HepG2 (cell line): ENCODE results near the gene SBK3. TPM values are rescaled to one million over a fixed set of nuclear protein-coding genes. Genes with fewer than 3 reads are reported as not detected.

Experiments used
- ATAC-seq: fragments of 200-7000 bp; cut with Tn5 transposase; 3 replicates; pipeline ENCODE4 v1.9.1; 2020; ENCODE audit warnings: mild to moderate bottlenecking, moderate library complexity
- BruUV-seq: library from RNA; stranded (reverse); fragments of 400-500 nt; replicated peaks from 2 replicates; lab custom pipeline; 2021; lab: Mats Ljungman, UMichigan
- CTCF ChIA-PET: fragments of 300-600 bp; formaldehyde crosslinking; extraction: SDS; loops from one replicate; lab custom pipeline; 2021; ENCODE audit warnings: low total read pairs, inconsistent platforms, low intra/inter-chr PET ratio; lab: Yijun Ruan, JAX
- POLR2A ChIA-PET: fragments of 350-600 bp; sonication (Branson Sonifier 250); formaldehyde crosslinking; loops from one replicate; lab custom pipeline; 2020; ENCODE audit warnings: antibody characterized with exemption, inconsistent platforms; lab: Yijun Ruan, JAX
- DNase-seq: peaks from one replicate; pipeline ENCODE4 v3.0.0-alpha.2; 2015; ENCODE audit warnings: low spot score
- FAIRE-seq: peaks from 3 replicates; lab custom pipeline; 2011; peaks lifted over from hg19 to GRCh38; lab: Jason Lieb, UNC
- H2AFZ ChIP-seq: one replicate; pipeline ENCODE4 v1.6.1; 2011; ENCODE audit warnings: low read length, inconsistent platforms
- H3K27ac ChIP-seq: fragments of 300-600 bp; 3 replicates; pipeline ENCODE4 v1.8.0; 2011; ENCODE audit warnings: mixed run types, mild to moderate bottlenecking, mixed read lengths, low read length, inconsistent platforms; ENCODE audit not compliant: insufficient read depth; ENCODE audit errors: extremely low read length
- H3K27me3 ChIP-seq, 2 experiments: fragments of 200-600 bp in 1 of 2; 2 replicates in 1 of 2; 3 replicates in 1 of 2; pipeline versions ENCODE4 v1.6.0 to v1.8.0; 2011; ENCODE audit warnings: low read length in 2 of 2, mild to moderate bottlenecking in 2 of 2, moderate library complexity in 2 of 2, inconsistent platforms in 1 of 2; ENCODE audit not compliant: insufficient read depth in 2 of 2, control insufficient read depth in 1 of 2
- H3K36me3 ChIP-seq, 2 experiments: fragments of 200-600 bp in 1 of 2; replicated peaks in 1 of 2; 2 replicates in 1 of 2; 3 replicates in 1 of 2; pipeline versions ENCODE4 v1.5.1 to v1.8.0; 2011; ENCODE audit warnings: low read length in 2 of 2, inconsistent platforms in 1 of 2; ENCODE audit not compliant: insufficient read depth in 2 of 2, control insufficient read depth in 1 of 2
- H3K4me1 ChIP-seq: 2 replicates; pipeline ENCODE4 v1.5.1; 2012; ENCODE audit warnings: low read length, inconsistent platforms; ENCODE audit not compliant: insufficient read depth
- H3K4me2 ChIP-seq: 2 replicates; pipeline ENCODE4 v1.6.0; 2011; ENCODE audit warnings: low read depth, low read length, inconsistent platforms
- H3K4me3 ChIP-seq, 3 experiments: fragments of 200-600 bp in 1 of 3; sonication (generic), shearing (Covaris generic) in 1 of 3; replicated peaks in 1 of 3; 2 replicates each; pipeline ENCODE4 v1.5.1; 2011 to 2016; ENCODE audit warnings: low read length in 3 of 3, inconsistent platforms in 2 of 3, low read depth in 2 of 3, mild to moderate bottlenecking in 2 of 3, control low read depth in 1 of 3, mixed read lengths in 1 of 3; ENCODE audit not compliant: insufficient read depth in 1 of 3
- H3K79me2 ChIP-seq: one replicate; pipeline ENCODE4 v1.6.1; 2011; ENCODE audit warnings: low read length, inconsistent platforms; ENCODE audit not compliant: insufficient read depth
- H3K9ac ChIP-seq: 2 replicates; pipeline ENCODE4 v1.6.0; 2011; ENCODE audit warnings: mild to moderate bottlenecking, low read depth, low read length, inconsistent platforms; ENCODE audit not compliant: insufficient read depth
- H3K9me3 ChIP-seq: 2 replicates; pipeline ENCODE4 v1.5.1; 2012; ENCODE audit warnings: mild to moderate bottlenecking, low read length
- H4K20me1 ChIP-seq: 2 replicates; pipeline ENCODE4 v1.6.0; 2011; ENCODE audit warnings: inconsistent platforms, mild to moderate bottlenecking, low read length, moderate library complexity; ENCODE audit not compliant: insufficient read depth
- ARID4A ChIP-seq: sonication (generic); formaldehyde crosslinking; IDR thresholded peaks from 2 replicates; pipeline ENCODE4 v1.5.0; 2020; ENCODE audit warnings: mild to moderate bottlenecking, missing genetic modification reagents, borderline replicate concordance
- KDM3A ChIP-seq: IDR thresholded peaks from 2 replicates; pipeline ENCODE4 v1.6.1; 2018; ENCODE audit warnings: low read depth, missing compliant biosample characterization
- SKIL ChIP-seq: sonication (generic); formaldehyde crosslinking; IDR thresholded peaks from 2 replicates; pipeline ENCODE4 v1.8.0; 2022; ENCODE audit warnings: missing genetic modification reagents, mild to moderate bottlenecking, moderate library complexity, borderline replicate concordance
- TCF7 ChIP-seq: sonication (generic); IDR thresholded peaks from 2 replicates; pipeline ENCODE4 v1.6.1; 2016; ENCODE audit warnings: antibody characterized with exemption, low read depth
- TIGD3 ChIP-seq: sonication (generic); formaldehyde crosslinking; IDR thresholded peaks from 2 replicates; pipeline ENCODE4 v1.5.1; 2020; ENCODE audit warnings: mild to moderate bottlenecking, missing genetic modification reagents, borderline replicate concordance
- ZGPAT ChIP-seq: IDR thresholded peaks from 2 replicates; pipeline ENCODE4 v1.6.1; 2016; ENCODE audit warnings: mild to moderate bottlenecking
- ZNF234 ChIP-seq: sonication (generic); formaldehyde crosslinking; conservative IDR thresholded peaks from 2 replicates; pipeline ENCODE4 v1.5.1; 2020; ENCODE audit warnings: mild to moderate bottlenecking, missing genetic modification reagents
- ZNF275 ChIP-seq: sonication (generic); formaldehyde crosslinking; IDR thresholded peaks from 2 replicates; pipeline ENCODE4 v1.8.0; 2022; ENCODE audit warnings: missing genetic modification reagents, mild to moderate bottlenecking, inconsistent platforms, borderline replicate concordance
- ZNF547 ChIP-seq: sonication (generic); formaldehyde crosslinking; IDR thresholded peaks from 2 replicates; pipeline ENCODE4 v1.5.1; 2020; ENCODE audit warnings: mild to moderate bottlenecking, missing genetic modification reagents
- ZNF777 ChIP-seq: sonication (generic); formaldehyde crosslinking; IDR thresholded peaks from 2 replicates; pipeline ENCODE4 v1.4.0; 2020; ENCODE audit warnings: missing genetic modification reagents
- ZNF788 ChIP-seq: sonication (generic); formaldehyde crosslinking; IDR thresholded peaks from 2 replicates; pipeline ENCODE4 v1.5.0; 2020; ENCODE audit warnings: mild to moderate bottlenecking, missing genetic modification reagents, borderline replicate concordance
- WGBS: methylation state at CpG from one replicate; pipeline ENCODE4 v1.1.6; 2017; ENCODE audit warnings: low lambda C conversion rate; 5-methylcytosine and 5-hydroxymethylcytosine counted together
- in situ Hi-C: cut with HindIII; loops from 2 replicates; pipeline ENCODE4 v1.10.0; 2017; ENCODE audit warnings: low pct_unique_long_range_greater_than_20kb; ENCODE audit not compliant: extremely low pct_ligation_motif_present
- intact Hi-C: fragments of 100-400 bp; cut with micrococcal nuclease; formaldehyde crosslinking; loops from one replicate; pipeline ENCODE4 v1.10.0; 2022; ENCODE audit not compliant: unreplicated experiment
- polyA plus RNA-seq, 8 experiments: library from polyadenylated mRNA; depleted of rRNA in 3 of 8; stranded (reverse) in 7 of 8; unstranded in 1 of 8; fragments of >200 nt; fragmentation: Illumina TruSeq in 4 of 8; extraction: Trizol in 4 of 8; gene quantifications; 2 replicates each; pipeline versions ENCODE4 v1.2.1 to v1.2.3, GENCODE V29; 2011 to 2016; ENCODE audit warnings: low read depth in 4 of 8, missing spikeins in 1 of 8, mixed read lengths in 1 of 8; ENCODE audit not compliant: insufficient read depth in 1 of 8
- total RNA-seq, 5 experiments: library from RNA; depleted of rRNA; stranded (reverse); fragments of >200 nt; fragmentation: Illumina TruSeq; extraction: Trizol; gene quantifications; 2 replicates each; pipeline ENCODE4 v1.2.3, GENCODE V29; 2016; ENCODE audit warnings: low read depth in 1 of 5

SBK3 gene
- total and polyA plus RNA-seq, 2 of the 13 experiments (the other 11 are each of a cell fraction or from before 2014, with no cell fraction given) = 0.66 to 0.77 TPM

GRCh38 chr19:55549500-55550320, 4.4 kb upstream of the SBK3 start:
- no peak overlapping the region for H2AFZ ChIP-seq
- 0% methylated on average over 24 of the region's 36 CpGs for WGBS
- H3K27me3 ChIP-seq = no peaks in the 10 kb centered on the region; a peak in 1 of 5 replicates
- no peak for FAIRE-seq
- in situ Hi-C loops (no loop called here), intact Hi-C loops (loop anchor here (10.0 kb wide), 1 partner anchor 55 kb away; the partner anchor contains the start of genes ZNF524 and ZNF865)
- ATAC-seq = peak; percentile 32
- H3K79me2 ChIP-seq = no peaks in the 10 kb centered on the region
- H3K9ac ChIP-seq = peak overlapping the region; percentile 68
- ChIA-PET POLR2A (interaction anchor here (0.7 to 1.3 kb wide), 9 partner anchors 8 to 341 kb away, joined by 3 to 13 read pairs (median 3); partner anchors contain the start of genes FIZ1, PTPRH, U2AF2 and UBE2S), CTCF (no interaction called here)
- peak; percentile 64 for DNase-seq
- H3K4me2 ChIP-seq = peak overlapping the region; percentile 97
- no peaks in the 10 kb centered on the region for H3K36me3 ChIP-seq
- peaks cover 79% of the 10 kb centered on the region for H3K4me1 ChIP-seq
- TSS peak; percentile 65 for BruUV-seq
- H4K20me1 ChIP-seq = no peaks in the 10 kb centered on the region
- peak overlapping the region; percentile 55 to 80 (median 66) for H3K4me3 ChIP-seq
- no peaks in the 10 kb centered on the region for H3K9me3 ChIP-seq
- peak overlapping the region; percentile 47 for H3K27ac ChIP-seq
- no peak for TF ChIP-seq ZNF234 (CRISPR knock-in tag)
- TF ChIP-seq ZNF275 (CRISPR knock-in tag) = no peak
- TF ChIP-seq ZNF777 (CRISPR knock-in tag) = no peak
- TF ChIP-seq ARID4A (CRISPR knock-in tag) = peak; percentile 37; the same call in 1 of the 2 replicates
- no peak for TF ChIP-seq ZNF547 (CRISPR knock-in tag)
- no peak for TF ChIP-seq ZNF788 (CRISPR knock-in tag)
- no peak for TF ChIP-seq KDM3A
- TF ChIP-seq SKIL (CRISPR knock-in tag) = no peak
- no peak for TF ChIP-seq TIGD3
- 0 out of 2 replicates have a peak, but pooled peaks have one; percentile 45 for TF ChIP-seq ZGPAT (CRISPR knock-in tag)
- TF ChIP-seq TCF7 = no peak
